Subcutaneous abdominal adipose tissue (tissue), 5 donors: Measurements from ENCODE around the gene PCSK5.

Experiments used
- H3K27ac ChIP-seq: one replicate; pipeline ENCODE4 v1.7.0; 2013; ENCODE audit warnings: low read depth, mild to moderate bottlenecking, inconsistent platforms, low read length, moderate library complexity
- H3K27me3 ChIP-seq, 5 donors: one replicate each; pipeline ENCODE4 v1.7.0; 2013; ENCODE audit warnings: low read length in 5 of 5, inconsistent platforms in 1 of 5; ENCODE audit not compliant: control insufficient read depth in 5 of 5, insufficient read depth in 4 of 5
- H3K36me3 ChIP-seq, 5 donors: one replicate each; pipeline ENCODE4 v1.7.0; 2013; ENCODE audit warnings: low read length in 5 of 5; ENCODE audit not compliant: control insufficient read depth in 5 of 5, insufficient read depth in 5 of 5
- H3K4me1 ChIP-seq, 5 donors: one replicate each; pipeline ENCODE4 v1.7.0; 2013; ENCODE audit warnings: low read length in 5 of 5, mild to moderate bottlenecking in 3 of 5, moderate library complexity in 1 of 5; ENCODE audit not compliant: control insufficient read depth in 5 of 5, insufficient read depth in 5 of 5
- H3K4me3 ChIP-seq, 5 donors: one replicate each; pipeline ENCODE4 v1.7.0; 2013; ENCODE audit warnings: low read length in 5 of 5, low read depth in 1 of 5
- H3K9ac ChIP-seq, 5 donors: one replicate each; pipeline ENCODE4 v1.7.0; 2013; ENCODE audit warnings: low read length in 5 of 5, mild to moderate bottlenecking in 4 of 5, moderate library complexity in 3 of 5
- H3K9me3 ChIP-seq, 5 donors: one replicate each; pipeline ENCODE4 v1.7.0; 2013; ENCODE audit warnings: low read length in 5 of 5; ENCODE audit not compliant: control insufficient read depth in 5 of 5
- donor health status: healthy.
- donor health status: healthy.
- donor health status: healthy.
- donor health status: healthy.
- donor health status: healthy.

Gene PCSK5

GRCh38 chr9:75914002-75914401 is 23.5 kb downstream of the PCSK5 start:
- Histone ChIP-seq H3K9ac (no peak overlapping the region), H3K27ac (no peak overlapping the region), H3K4me3 (no peak overlapping the region), H3K36me3 (no peaks in the 10 kb centered on the region), H3K4me1 (peaks cover 0 to 21% (median 13%) of the 10 kb centered on the region in 5 donors), H3K27me3 (no peaks in the 10 kb centered on the region), H3K9me3 (no peaks in the 10 kb centered on the region)

GRCh38 chr9:75914883-75915452 is 24.5 kb downstream of the PCSK5 start:
- no peak overlapping the region for H3K9ac ChIP-seq
- H3K27ac ChIP-seq = no peak overlapping the region
- peaks cover 0 to 21% (median 13%) of the 10 kb centered on the region in 5 donors for H3K4me1 ChIP-seq
- no peak overlapping the region for H3K4me3 ChIP-seq
- H3K27me3 ChIP-seq = no peaks in the 10 kb centered on the region
- no peaks in the 10 kb centered on the region for H3K9me3 ChIP-seq
- H3K36me3 ChIP-seq = no peaks in the 10 kb centered on the region

- H3K4me3 ChIP-seq = no peak overlapping the region
- no peaks in the 10 kb centered on the region for H3K9me3 ChIP-seq
- H3K27me3 ChIP-seq = no peaks in the 10 kb centered on the region
- no peak overlapping the region for H3K27ac ChIP-seq
- no peak overlapping the region for H3K9ac ChIP-seq
- H3K4me1 ChIP-seq = peaks cover 0 to 12% (median 3%) of the 10 kb centered on the region in 5 donors
- no peaks in the 10 kb centered on the region for H3K36me3 ChIP-seq
Measured at GRCh38 chr9:75918154-75918553, 27.7 kb downstream of the PCSK5 start.

- no peaks in the 10 kb centered on the region for H3K27me3 ChIP-seq
- H3K4me1 ChIP-seq = peaks cover 0 to 12% (median 3%) of the 10 kb centered on the region in 5 donors
- no peaks in the 10 kb centered on the region for H3K36me3 ChIP-seq
- no peak overlapping the region for H3K4me3 ChIP-seq
- H3K27ac ChIP-seq = no peak overlapping the region
- H3K9ac ChIP-seq = no peak overlapping the region
- H3K9me3 ChIP-seq = no peaks in the 10 kb centered on the region
Measured at GRCh38 chr9:75918909-75919308, 28.4 kb downstream of the PCSK5 start.

- Histone ChIP-seq H3K36me3 (no peaks in the 10 kb centered on the region), H3K27ac (no peak overlapping the region), H3K27me3 (no peaks in the 10 kb centered on the region), H3K4me1 (no peaks in the 10 kb centered on the region), H3K9me3 (no peaks in the 10 kb centered on the region), H3K9ac (no peak overlapping the region), H3K4me3 (no peak overlapping the region)
Measured at GRCh38 chr9:75921391-75922127, 31.1 kb downstream of the PCSK5 start.

GRCh38 chr9:75926385-75926784 is 35.9 kb downstream of the PCSK5 start:
- Histone ChIP-seq H3K27me3 (no peaks in the 10 kb centered on the region), H3K36me3 (no peaks in the 10 kb centered on the region), H3K4me1 (peaks cover 0 to 26% (median 14%) of the 10 kb centered on the region in 5 donors), H3K9ac (no peak overlapping the region), H3K27ac (no peak overlapping the region), H3K9me3 (no peaks in the 10 kb centered on the region), H3K4me3 (no peak overlapping the region)

- no peak overlapping the region for H3K9ac ChIP-seq
- H3K4me1 ChIP-seq = peaks cover 0 to 27% (median 14%) of the 10 kb centered on the region in 5 donors
- H3K27me3 ChIP-seq = no peaks in the 10 kb centered on the region
- H3K4me3 ChIP-seq = no peak overlapping the region
- H3K9me3 ChIP-seq = no peaks in the 10 kb centered on the region
- H3K27ac ChIP-seq = no peak overlapping the region
- H3K36me3 ChIP-seq = peaks cover 0 to under 1% (median 0%) of the 10 kb centered on the region in 5 donors
Measured at GRCh38 chr9:75927356-75927755, 36.9 kb downstream of the PCSK5 start.

- H3K9me3 ChIP-seq = no peaks in the 10 kb centered on the region
- no peak overlapping the region for H3K4me3 ChIP-seq
- H3K27me3 ChIP-seq = no peaks in the 10 kb centered on the region
- peaks cover 0 to 39% (median 16%) of the 10 kb centered on the region in 5 donors for H3K4me1 ChIP-seq
- peaks cover 4 to 12% (median 7%) of the 10 kb centered on the region in 5 donors for H3K36me3 ChIP-seq
- H3K9ac ChIP-seq = peak overlapping the region in 2 of 5 donors; percentile 30 to 60
- H3K27ac ChIP-seq = no peak overlapping the region
Measured at GRCh38 chr9:75930190-75930589, 39.7 kb downstream of the PCSK5 start.

GRCh38 chr9:75930730-75931321 is 40.4 kb downstream of the PCSK5 start:
- H3K4me3 ChIP-seq = no peak overlapping the region
- H3K4me1 ChIP-seq = peaks cover 0 to 46% (median 17%) of the 10 kb centered on the region in 5 donors
- H3K27ac ChIP-seq = peak overlapping the region; percentile 38
- H3K9me3 ChIP-seq = no peaks in the 10 kb centered on the region
- H3K9ac ChIP-seq = peak overlapping the region in 2 of 5 donors; percentile 30 to 60
- peaks cover 4 to 12% (median 7%) of the 10 kb centered on the region in 5 donors for H3K36me3 ChIP-seq
- no peaks in the 10 kb centered on the region for H3K27me3 ChIP-seq

GRCh38 chr9:75933982-75934381 is 43.5 kb downstream of the PCSK5 start:
- Histone ChIP-seq H3K27ac (no peak overlapping the region), H3K4me1 (peaks cover 0 to 35% (median 13%) of the 10 kb centered on the region in 5 donors), H3K27me3 (no peaks in the 10 kb centered on the region), H3K4me3 (no peak overlapping the region), H3K9me3 (no peaks in the 10 kb centered on the region), H3K9ac (no peak overlapping the region), H3K36me3 (peaks cover 5 to 12% (median 11%) of the 10 kb centered on the region in 5 donors)
